ENCODE measurements around the gene AHCYL2.

Gene AHCYL2

GRCh38 chr7:129262324-129262723 is 37.5 kb downstream of the AHCYL2 start:
- H3K9ac ChIP-seq (ENCODE audit: low read depth in 1 of 2, low read length in 2 of 2) = no peak overlapping the region
- no peaks in the 10 kb centered on the region for H3K36me3 ChIP-seq (ENCODE audit: control insufficient read depth in 1 of 2, insufficient read depth in 2 of 2, low read length in 2 of 2)
- no peak overlapping the region for H3K4me3 ChIP-seq (ENCODE audit: low read depth in 1 of 2, low read length in 2 of 2)
- no peaks in the 10 kb centered on the region for H3K27me3 ChIP-seq (ENCODE audit: control insufficient read depth in 1 of 2, insufficient read depth in 2 of 2, low read length in 2 of 2)
- no peak overlapping the region for H3K27ac ChIP-seq (ENCODE audit: low read depth, low read length)
- H3K9me3 ChIP-seq (ENCODE audit: control insufficient read depth in 1 of 2, low read length in 2 of 2) = no peaks in the 10 kb centered on the region
- no peaks in the 10 kb centered on the region for H3K4me1 ChIP-seq (ENCODE audit: control insufficient read depth in 1 of 2, insufficient read depth in 2 of 2, low read length in 2 of 2)

- Histone ChIP-seq H3K36me3 (ENCODE audit: control insufficient read depth in 1 of 2, insufficient read depth in 2 of 2, low read length in 2 of 2) (no peaks in the 10 kb centered on the region), H3K27me3 (ENCODE audit: control insufficient read depth in 1 of 2, insufficient read depth in 2 of 2, low read length in 2 of 2) (no peaks in the 10 kb centered on the region), H3K4me1 (ENCODE audit: control insufficient read depth in 1 of 2, insufficient read depth in 2 of 2, low read length in 2 of 2) (no peaks in the 10 kb centered on the region), H3K27ac (ENCODE audit: low read depth, low read length) (no peak overlapping the region), H3K9ac (ENCODE audit: low read depth in 1 of 2, low read length in 2 of 2) (no peak overlapping the region), H3K9me3 (ENCODE audit: control insufficient read depth in 1 of 2, low read length in 2 of 2) (no peaks in the 10 kb centered on the region), H3K4me3 (ENCODE audit: low read depth in 1 of 2, low read length in 2 of 2) (no peak overlapping the region)
These were observed 38.3 kb downstream of the AHCYL2 start for GRCh38 chr7:129263168-129263567.

GRCh38 chr7:129264534-129264933 is 39.7 kb downstream of the AHCYL2 start:
- Histone ChIP-seq H3K27ac (ENCODE audit: low read depth, low read length) (no peak overlapping the region), H3K27me3 (ENCODE audit: control insufficient read depth in 1 of 2, insufficient read depth in 2 of 2, low read length in 2 of 2) (no peaks in the 10 kb centered on the region), H3K4me3 (ENCODE audit: low read depth in 1 of 2, low read length in 2 of 2) (no peak overlapping the region), H3K36me3 (ENCODE audit: control insufficient read depth in 1 of 2, insufficient read depth in 2 of 2, low read length in 2 of 2) (no peaks in the 10 kb centered on the region), H3K9ac (ENCODE audit: low read depth in 1 of 2, low read length in 2 of 2) (no peak overlapping the region), H3K9me3 (ENCODE audit: control insufficient read depth in 1 of 2, low read length in 2 of 2) (no peaks in the 10 kb centered on the region), H3K4me1 (ENCODE audit: control insufficient read depth in 1 of 2, insufficient read depth in 2 of 2, low read length in 2 of 2) (no peaks in the 10 kb centered on the region)

- H3K9me3 ChIP-seq (ENCODE audit: control insufficient read depth in 1 of 2, low read length in 2 of 2) = no peaks in the 10 kb centered on the region
- no peaks in the 10 kb centered on the region for H3K4me1 ChIP-seq (ENCODE audit: control insufficient read depth in 1 of 2, insufficient read depth in 2 of 2, low read length in 2 of 2)
- no peaks in the 10 kb centered on the region for H3K36me3 ChIP-seq (ENCODE audit: control insufficient read depth in 1 of 2, insufficient read depth in 2 of 2, low read length in 2 of 2)
- no peak overlapping the region for H3K9ac ChIP-seq (ENCODE audit: low read depth in 1 of 2, low read length in 2 of 2)
- no peak overlapping the region for H3K4me3 ChIP-seq (ENCODE audit: low read depth in 1 of 2, low read length in 2 of 2)
- no peak overlapping the region for H3K27ac ChIP-seq (ENCODE audit: low read depth, low read length)
- H3K27me3 ChIP-seq (ENCODE audit: control insufficient read depth in 1 of 2, insufficient read depth in 2 of 2, low read length in 2 of 2) = no peaks in the 10 kb centered on the region
These were observed 40.5 kb downstream of the AHCYL2 start for GRCh38 chr7:129265328-129265727.

GRCh38 chr7:129266181-129266580 is 41.4 kb downstream of the AHCYL2 start:
- no peak overlapping the region for H3K9ac ChIP-seq (ENCODE audit: low read depth in 1 of 2, low read length in 2 of 2)
- no peaks in the 10 kb centered on the region for H3K4me1 ChIP-seq (ENCODE audit: control insufficient read depth in 1 of 2, insufficient read depth in 2 of 2, low read length in 2 of 2)
- no peak overlapping the region for H3K27ac ChIP-seq (ENCODE audit: low read depth, low read length)
- no peaks in the 10 kb centered on the region for H3K36me3 ChIP-seq (ENCODE audit: control insufficient read depth in 1 of 2, insufficient read depth in 2 of 2, low read length in 2 of 2)
- no peak overlapping the region for H3K4me3 ChIP-seq (ENCODE audit: low read depth in 1 of 2, low read length in 2 of 2)
- no peaks in the 10 kb centered on the region for H3K27me3 ChIP-seq (ENCODE audit: control insufficient read depth in 1 of 2, insufficient read depth in 2 of 2, low read length in 2 of 2)
- H3K9me3 ChIP-seq (ENCODE audit: control insufficient read depth in 1 of 2, low read length in 2 of 2) = no peaks in the 10 kb centered on the region

GRCh38 chr7:129270077-129270476 is 45.2 kb downstream of the AHCYL2 start:
- Histone ChIP-seq H3K9me3 (ENCODE audit: control insufficient read depth in 1 of 2, low read length in 2 of 2) (no peaks in the 10 kb centered on the region), H3K4me3 (ENCODE audit: low read depth in 1 of 2, low read length in 2 of 2) (no peak overlapping the region), H3K27me3 (ENCODE audit: control insufficient read depth in 1 of 2, insufficient read depth in 2 of 2, low read length in 2 of 2) (no peaks in the 10 kb centered on the region), H3K4me1 (ENCODE audit: control insufficient read depth in 1 of 2, insufficient read depth in 2 of 2, low read length in 2 of 2) (no peaks in the 10 kb centered on the region), H3K36me3 (ENCODE audit: control insufficient read depth in 1 of 2, insufficient read depth in 2 of 2, low read length in 2 of 2) (peaks cover 0 to 6% of the 10 kb centered on the region in 2 donors), H3K27ac (ENCODE audit: low read depth, low read length) (no peak overlapping the region), H3K9ac (ENCODE audit: low read depth in 1 of 2, low read length in 2 of 2) (no peak overlapping the region)

- no peaks in the 10 kb centered on the region for H3K4me1 ChIP-seq (ENCODE audit: control insufficient read depth in 1 of 2, insufficient read depth in 2 of 2, low read length in 2 of 2)
- no peak overlapping the region for H3K9ac ChIP-seq (ENCODE audit: low read depth in 1 of 2, low read length in 2 of 2)
- H3K4me3 ChIP-seq (ENCODE audit: low read depth in 1 of 2, low read length in 2 of 2) = no peak overlapping the region
- no peaks in the 10 kb centered on the region for H3K27me3 ChIP-seq (ENCODE audit: control insufficient read depth in 1 of 2, insufficient read depth in 2 of 2, low read length in 2 of 2)
- H3K27ac ChIP-seq (ENCODE audit: low read depth, low read length) = no peak overlapping the region
- peaks cover 0 to 6% of the 10 kb centered on the region in 2 donors for H3K36me3 ChIP-seq (ENCODE audit: control insufficient read depth in 1 of 2, insufficient read depth in 2 of 2, low read length in 2 of 2)
- H3K9me3 ChIP-seq (ENCODE audit: control insufficient read depth in 1 of 2, low read length in 2 of 2) = no peaks in the 10 kb centered on the region
These were observed 46.9 kb downstream of the AHCYL2 start for GRCh38 chr7:129271500-129272355.

GRCh38 chr7:129273936-129274335 is 49.1 kb downstream of the AHCYL2 start:
- no peaks in the 10 kb centered on the region for H3K27me3 ChIP-seq (ENCODE audit: control insufficient read depth in 1 of 2, insufficient read depth in 2 of 2, low read length in 2 of 2)
- no peak overlapping the region for H3K9ac ChIP-seq (ENCODE audit: low read depth in 1 of 2, low read length in 2 of 2)
- no peaks in the 10 kb centered on the region for H3K9me3 ChIP-seq (ENCODE audit: control insufficient read depth in 1 of 2, low read length in 2 of 2)
- no peak overlapping the region for H3K4me3 ChIP-seq (ENCODE audit: low read depth in 1 of 2, low read length in 2 of 2)
- H3K27ac ChIP-seq (ENCODE audit: low read depth, low read length) = no peak overlapping the region
- H3K4me1 ChIP-seq (ENCODE audit: control insufficient read depth in 1 of 2, insufficient read depth in 2 of 2, low read length in 2 of 2) = no peaks in the 10 kb centered on the region
- peaks cover 0 to 6% of the 10 kb centered on the region in 2 donors for H3K36me3 ChIP-seq (ENCODE audit: control insufficient read depth in 1 of 2, insufficient read depth in 2 of 2, low read length in 2 of 2)

GRCh38 chr7:129277629-129278028 is 52.8 kb downstream of the AHCYL2 start:
- Histone ChIP-seq H3K27me3 (ENCODE audit: control insufficient read depth in 1 of 2, insufficient read depth in 2 of 2, low read length in 2 of 2) (no peaks in the 10 kb centered on the region), H3K9ac (ENCODE audit: low read depth in 1 of 2, low read length in 2 of 2) (no peak overlapping the region), H3K9me3 (ENCODE audit: control insufficient read depth in 1 of 2, low read length in 2 of 2) (no peaks in the 10 kb centered on the region), H3K4me3 (ENCODE audit: low read depth in 1 of 2, low read length in 2 of 2) (no peak overlapping the region), H3K4me1 (ENCODE audit: control insufficient read depth in 1 of 2, insufficient read depth in 2 of 2, low read length in 2 of 2) (no peaks in the 10 kb centered on the region), H3K27ac (ENCODE audit: low read depth, low read length) (no peak overlapping the region), H3K36me3 (ENCODE audit: control insufficient read depth in 1 of 2, insufficient read depth in 2 of 2, low read length in 2 of 2) (peaks cover 0 to 6% of the 10 kb centered on the region in 2 donors)

GRCh38 chr7:129278688-129279087 is 53.9 kb downstream of the AHCYL2 start:
- H3K9ac ChIP-seq (ENCODE audit: low read depth in 1 of 2, low read length in 2 of 2) = no peak overlapping the region
- H3K4me3 ChIP-seq (ENCODE audit: low read depth in 1 of 2, low read length in 2 of 2) = no peak overlapping the region
- H3K9me3 ChIP-seq (ENCODE audit: control insufficient read depth in 1 of 2, low read length in 2 of 2) = no peaks in the 10 kb centered on the region
- no peaks in the 10 kb centered on the region for H3K4me1 ChIP-seq (ENCODE audit: control insufficient read depth in 1 of 2, insufficient read depth in 2 of 2, low read length in 2 of 2)
- H3K27ac ChIP-seq (ENCODE audit: low read depth, low read length) = no peak overlapping the region
- H3K36me3 ChIP-seq (ENCODE audit: control insufficient read depth in 1 of 2, insufficient read depth in 2 of 2, low read length in 2 of 2) = peaks cover 0 to 6% of the 10 kb centered on the region in 2 donors
- no peaks in the 10 kb centered on the region for H3K27me3 ChIP-seq (ENCODE audit: control insufficient read depth in 1 of 2, insufficient read depth in 2 of 2, low read length in 2 of 2)

All from duodenal mucosa (tissue), 2 donors.